ENCODE measurements around the gene CAVIN1.
"Not testable (repeated sequence)": the region's sequence is repeated elsewhere in the genome, so short reads cannot be mapped to it uniquely, and the experiment has no call there.

The CAVIN1 gene

DNA sequence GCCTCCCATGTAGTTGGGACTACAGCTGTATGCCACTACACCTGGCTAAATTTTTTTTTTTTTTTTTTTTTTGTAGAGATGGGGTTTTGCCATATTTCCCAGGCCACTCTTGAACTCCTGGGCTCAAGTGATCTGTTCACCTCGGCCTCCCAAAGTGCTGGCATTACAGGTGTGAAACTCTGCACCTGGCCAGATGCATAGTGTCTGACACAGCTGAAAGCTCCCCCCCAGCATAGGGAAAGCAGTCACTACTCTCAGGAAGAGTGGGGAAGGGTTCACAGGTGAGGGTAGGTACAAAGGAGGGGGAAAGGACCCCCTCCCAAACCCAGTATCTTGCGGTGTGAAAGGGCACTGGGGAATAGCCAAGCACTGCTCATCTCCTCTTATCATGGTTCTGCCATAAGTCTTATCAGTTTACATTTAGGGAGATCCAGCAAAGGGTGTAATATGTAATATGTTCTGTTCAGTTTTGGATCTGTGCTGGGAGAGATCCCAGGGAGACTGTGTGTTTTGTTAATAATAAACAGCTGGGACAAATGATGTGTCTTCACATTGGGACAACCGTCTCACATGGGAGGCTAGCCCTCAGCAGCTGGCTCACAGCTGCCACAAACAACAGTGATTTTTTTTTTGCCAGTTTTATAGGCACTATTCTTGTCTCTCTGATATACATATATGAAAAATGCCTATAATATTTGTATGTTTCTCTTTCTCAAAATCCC lies 6.8 kb upstream of the CAVIN1 start:
- DNase-seq = no peak

DNA sequence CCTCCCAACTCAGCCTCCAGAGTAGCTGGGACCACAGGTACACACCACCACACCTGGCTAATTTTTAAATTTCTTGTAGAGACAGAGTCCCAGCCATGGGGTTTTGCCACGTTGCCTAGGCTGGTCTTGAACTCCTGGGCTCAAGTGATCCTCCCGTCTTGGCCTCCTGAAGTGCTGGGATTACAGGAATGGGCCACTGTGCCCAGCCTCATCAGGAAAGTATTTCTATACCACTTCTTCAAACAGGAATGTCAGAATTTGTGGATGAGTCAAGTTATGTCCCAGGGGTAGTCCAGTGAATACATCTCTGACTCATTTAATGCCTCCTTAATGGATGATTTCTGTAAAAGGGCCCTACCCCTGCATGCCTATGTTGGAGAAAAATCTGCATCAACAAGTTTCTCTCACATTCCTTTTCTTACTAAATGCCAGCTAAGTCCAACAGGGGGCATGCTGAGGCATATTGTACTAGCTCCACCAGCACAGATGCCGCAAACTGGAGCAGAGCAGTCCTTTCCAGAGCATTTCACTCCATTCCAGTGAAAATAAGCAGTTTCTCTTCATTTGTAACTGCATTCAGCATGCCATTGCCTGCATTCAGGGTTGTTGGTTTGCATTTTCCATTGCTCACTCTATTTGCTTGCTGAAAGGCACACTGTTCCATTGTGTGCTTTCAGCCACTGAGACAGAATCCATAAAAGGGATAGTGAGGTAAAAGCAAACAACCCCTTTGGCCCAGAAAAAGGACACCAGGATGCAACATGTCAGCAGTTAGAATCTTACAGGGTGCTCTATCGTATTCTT lies 5.3 kb upstream of the CAVIN1 start:
- DNase-seq = peak; percentile 86 to 92

DNA sequence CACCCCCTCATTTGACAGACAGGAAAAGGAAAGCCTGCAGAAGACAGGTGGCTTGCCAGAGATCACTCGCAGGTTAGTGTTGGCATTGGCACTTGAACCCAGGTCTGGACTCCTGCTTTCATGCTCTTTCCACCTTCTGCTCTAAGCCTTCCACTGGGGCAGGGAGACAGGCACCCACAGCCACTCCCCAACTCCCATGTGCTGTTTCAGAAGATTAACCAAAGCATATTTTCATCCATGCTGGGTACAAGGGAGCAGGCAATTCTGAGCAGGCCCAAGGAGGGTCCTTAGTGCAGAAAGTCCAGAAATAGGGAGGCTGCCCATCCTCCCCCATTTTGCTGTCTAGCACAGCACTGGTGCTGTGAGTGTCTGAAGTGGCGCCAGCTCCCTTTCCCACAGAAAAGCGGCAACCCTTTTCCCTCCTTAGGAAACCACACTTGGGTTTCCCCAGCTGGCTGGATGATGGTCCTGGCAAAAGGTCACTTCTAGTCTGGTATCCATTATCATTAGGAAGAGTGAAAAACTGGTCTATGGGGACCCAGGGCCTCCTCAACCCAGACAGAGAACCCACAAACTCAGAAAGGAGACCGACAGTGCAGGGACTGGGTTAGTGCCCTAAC lies 2.0 kb upstream of the CAVIN1 start:
- DNase-seq = no peak

DNA sequence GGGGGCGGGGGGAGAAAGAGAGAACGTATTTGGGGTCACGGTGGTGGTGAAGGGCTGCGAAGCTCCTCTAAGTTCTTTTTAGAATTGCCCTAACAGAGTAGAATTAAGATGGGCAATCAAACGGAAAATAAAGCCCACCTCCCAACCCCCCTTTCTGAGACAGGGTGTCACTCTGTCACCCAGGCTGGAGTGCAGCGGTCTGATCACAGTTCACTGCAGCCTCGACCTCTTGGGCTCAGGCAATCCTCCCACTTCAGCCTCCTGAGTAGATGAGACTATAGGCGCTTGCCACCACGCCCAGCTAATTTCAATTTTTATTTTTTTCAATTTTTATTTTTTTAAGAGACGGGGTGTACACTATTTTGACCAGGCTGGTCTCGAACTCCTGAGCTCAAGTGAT lies 710 bp upstream of the CAVIN1 start:
- no peak for DNase-seq

DNA sequence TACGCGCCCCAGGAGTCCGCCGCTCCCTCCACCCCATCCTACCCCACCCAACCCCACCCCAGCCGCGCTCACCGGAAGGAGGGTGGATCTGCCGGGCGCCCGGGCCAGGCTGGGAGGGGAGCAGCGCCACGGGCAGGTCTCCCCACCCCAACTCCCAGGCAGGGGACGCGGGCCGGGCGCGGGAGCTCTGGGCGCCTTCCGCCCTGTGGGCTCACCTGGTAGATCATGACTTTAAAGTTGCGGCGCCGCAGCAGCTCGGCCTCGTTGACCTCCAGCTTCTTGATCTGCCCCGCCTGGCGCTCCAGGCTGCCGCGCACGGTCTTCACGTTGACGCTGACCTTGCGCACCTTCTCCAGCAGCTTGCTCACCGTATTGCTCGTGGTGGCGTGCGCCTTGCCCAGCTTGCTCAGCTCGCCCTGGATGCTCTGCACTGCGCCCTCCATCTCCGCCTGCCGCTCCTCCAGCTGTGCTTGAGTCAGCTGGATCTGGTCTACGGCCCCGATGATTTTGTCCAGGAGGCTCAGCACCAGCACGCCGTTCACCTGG lies 571 bp downstream of the CAVIN1 start:
- peak in 1 of 2 experiments; percentile 23 for DNase-seq

DNA sequence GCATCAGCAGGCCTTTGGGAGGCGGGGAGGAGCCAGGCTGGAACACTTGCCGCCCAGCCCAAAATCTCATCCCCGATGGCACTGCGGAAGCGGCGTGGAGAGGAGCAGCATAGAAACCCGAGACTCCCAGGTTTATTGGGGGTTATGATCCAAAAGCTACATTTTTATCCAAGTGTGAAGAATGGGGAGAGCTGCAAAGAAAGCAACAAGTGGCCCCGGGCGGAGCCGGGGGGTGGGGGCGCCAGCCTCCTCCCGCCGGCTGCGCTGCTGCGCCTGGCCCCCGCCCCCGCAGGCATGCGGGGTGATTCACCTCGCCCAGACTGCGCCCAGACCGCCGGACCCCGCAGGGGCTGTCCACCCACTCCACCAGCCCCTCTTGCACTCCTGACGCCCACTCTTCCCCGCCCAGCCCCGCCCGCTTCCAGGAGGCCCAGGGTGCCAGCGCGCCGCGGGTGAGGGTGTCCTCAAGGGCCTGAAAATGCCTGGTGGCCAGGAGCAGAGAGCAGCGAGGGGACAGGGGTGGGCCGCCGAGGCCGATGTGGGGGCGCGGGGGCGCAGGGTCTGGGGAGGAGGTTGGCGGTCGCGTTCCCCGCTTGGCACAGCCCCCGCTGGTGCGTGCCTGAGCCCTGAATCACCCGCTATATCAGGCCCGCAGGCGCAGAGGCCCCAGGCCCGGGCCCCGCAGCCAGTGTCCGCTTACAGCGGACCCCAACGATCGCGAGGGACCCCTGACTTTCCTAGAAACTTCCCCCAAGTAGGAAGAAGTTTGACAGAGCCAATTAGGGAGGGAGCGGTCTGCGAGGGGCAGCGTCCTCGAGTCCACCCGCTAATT lies 1.3 kb downstream of the CAVIN1 start:
- no peak for DNase-seq

GRCh38 chr17:42421136-42421506 lies 1.9 kb downstream of the CAVIN1 start:
- DNase-seq = no peak

- DNase-seq = not testable (repeated sequence)
These were observed 5.1 kb downstream of the CAVIN1 start for GRCh38 chr17:42417981-42418380.

- no peak for DNase-seq
These were observed 8.2 kb downstream of the CAVIN1 start for GRCh38 chr17:42414704-42415409.

- no peak for DNase-seq
These were observed 9.5 kb downstream of the CAVIN1 start for GRCh38 chr17:42413464-42414040.

DNA sequence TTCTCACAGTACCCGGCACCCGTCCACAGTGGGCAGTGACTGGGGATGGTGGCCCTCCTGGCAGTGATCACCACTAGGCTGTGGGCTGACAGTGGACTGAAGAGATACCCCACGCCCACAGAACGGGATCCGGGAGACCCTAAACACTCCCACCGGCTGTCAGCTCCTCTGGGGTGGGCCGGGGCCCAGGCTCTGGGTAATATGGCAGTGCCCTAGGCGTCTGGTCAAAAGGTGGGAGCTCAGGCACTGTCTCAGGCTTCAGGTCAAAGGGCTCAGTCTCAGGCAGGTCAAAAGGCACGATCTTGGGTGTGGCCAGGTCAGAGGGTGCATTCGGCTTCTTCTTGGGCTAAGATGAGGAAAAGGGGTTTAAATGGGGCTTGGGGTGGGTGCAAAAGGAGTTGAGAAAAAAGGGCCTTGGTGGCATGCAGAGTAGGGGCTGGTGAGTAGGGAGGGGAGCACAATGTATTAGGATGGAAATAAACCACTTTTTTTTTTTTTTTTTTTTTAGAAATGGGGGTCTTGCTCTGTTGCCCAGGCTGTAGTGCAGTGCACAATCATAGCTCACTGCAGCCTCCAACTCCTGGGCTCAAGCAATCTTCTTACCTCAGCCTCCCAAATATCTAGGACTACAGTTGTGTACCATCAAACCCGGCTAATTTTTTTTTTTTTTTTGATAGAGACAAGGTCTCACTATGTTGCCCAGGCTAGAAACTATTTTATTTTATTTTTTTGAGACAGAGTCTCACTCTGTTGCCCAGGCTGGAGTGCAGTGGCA lies 11.0 kb downstream of the CAVIN1 start:
- DNase-seq = no peak

DNA sequence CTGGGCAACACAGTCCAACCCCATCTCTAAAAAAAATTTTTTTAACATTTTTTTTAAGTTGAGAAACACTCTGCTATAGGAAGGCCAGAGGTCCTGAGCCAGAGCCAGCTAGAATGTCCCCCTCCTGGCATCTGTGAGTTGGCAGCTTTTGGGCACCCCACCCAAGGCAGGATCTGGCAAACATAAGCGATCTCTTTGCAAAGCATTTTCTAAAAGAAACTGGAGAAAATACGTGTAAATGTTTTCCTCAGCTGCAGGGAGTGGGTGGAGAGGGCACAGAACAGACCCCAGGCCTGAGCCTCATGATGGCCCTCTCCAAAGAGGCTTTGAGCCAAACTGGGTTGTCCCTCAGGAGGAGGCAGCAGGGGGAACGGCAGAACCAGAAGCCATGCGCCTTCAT lies 11.7 kb downstream of the CAVIN1 start:
- no peak for DNase-seq

DNA sequence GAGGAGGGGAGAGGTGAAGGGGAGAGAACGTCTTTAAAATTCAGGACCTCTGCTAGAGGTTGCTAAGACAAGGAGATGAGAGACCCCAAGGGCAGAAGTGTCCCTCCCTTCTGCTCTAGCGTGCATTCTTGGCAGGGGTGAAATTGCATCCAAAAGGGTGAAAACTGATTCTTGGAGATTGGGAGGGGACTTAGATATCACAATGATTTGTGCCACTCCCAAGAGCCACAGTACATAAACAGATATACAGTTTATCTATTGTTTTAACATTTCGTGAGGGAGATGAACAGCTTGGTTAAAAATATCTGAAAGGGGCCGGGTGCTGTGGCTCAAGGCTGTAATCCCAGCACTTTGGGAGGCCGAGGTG lies 12.8 kb downstream of the CAVIN1 start:
- no peak for DNase-seq

DNA sequence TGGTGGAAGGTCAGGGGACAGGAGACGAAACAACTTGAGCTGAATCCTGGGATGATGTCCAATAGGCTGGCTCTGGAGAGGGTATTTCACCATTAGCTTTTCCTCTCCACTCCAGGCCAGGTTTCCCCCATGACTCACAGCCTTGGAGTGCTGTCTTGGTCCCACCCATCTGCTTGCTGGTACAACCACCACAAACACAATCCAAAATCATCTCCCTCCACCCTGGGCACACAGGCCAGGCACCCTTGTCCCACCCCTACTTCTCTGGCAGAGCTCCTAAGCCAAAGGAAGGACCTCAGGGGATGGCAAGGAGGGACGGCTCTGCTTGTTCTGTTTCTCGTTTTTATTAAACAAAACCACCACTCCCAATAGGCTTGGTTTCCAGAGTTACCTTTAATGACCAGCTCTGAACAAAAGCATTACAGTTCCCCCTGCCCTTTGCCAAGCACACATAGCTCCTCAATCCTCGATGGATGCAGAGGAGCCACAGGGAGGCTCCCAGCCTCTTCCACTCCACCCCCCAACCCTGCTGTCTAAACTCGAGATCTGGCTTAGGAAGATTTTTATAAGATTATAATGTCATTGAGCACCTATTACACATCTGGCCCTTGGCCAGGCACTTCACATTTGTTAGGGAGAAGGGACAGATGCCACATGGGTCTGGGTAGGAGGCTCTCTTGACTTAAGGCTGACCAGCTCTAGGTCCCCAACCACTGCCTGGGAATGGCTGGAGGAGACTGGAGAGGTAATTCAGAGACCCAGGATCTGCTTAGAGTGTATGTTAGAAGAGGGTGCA lies 13.3 kb downstream of the CAVIN1 start:
- peak; percentile 53 to 83 for DNase-seq

- DNase-seq = no peak
These were observed 15.0 kb downstream of the CAVIN1 start for GRCh38 chr17:42408061-42408460.

DNA sequence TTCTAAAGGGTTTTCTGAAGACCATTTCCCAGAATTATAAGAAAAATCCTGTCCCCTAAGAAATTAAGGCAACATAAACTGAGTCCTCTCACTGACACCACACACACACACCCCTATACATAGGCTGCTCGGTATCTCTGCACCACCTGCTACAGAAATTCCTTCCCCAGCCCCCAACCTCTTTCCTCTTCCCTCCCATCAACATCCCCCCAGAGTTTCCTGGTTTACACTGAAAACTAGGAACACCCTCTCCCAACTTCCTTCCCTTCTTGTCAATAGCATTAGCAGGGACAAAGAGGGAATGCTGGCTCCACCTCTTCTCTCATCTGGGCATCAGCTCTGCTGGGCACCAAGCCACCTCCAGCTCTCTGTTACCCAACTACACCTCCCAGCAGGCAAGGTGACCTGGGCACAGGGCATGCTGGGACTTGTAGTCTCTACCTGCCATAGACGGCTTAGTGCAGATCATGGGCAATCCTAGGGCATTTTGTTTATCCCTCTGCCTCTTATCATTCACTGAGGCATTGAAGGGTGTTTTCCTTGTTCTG lies 15.7 kb downstream of the CAVIN1 start:
- peak in 1 of 2 experiments; percentile 74 for DNase-seq

GRCh38 chr17:42406615-42407288 lies 16.3 kb downstream of the CAVIN1 start:
- DNase-seq = no peak

DNA sequence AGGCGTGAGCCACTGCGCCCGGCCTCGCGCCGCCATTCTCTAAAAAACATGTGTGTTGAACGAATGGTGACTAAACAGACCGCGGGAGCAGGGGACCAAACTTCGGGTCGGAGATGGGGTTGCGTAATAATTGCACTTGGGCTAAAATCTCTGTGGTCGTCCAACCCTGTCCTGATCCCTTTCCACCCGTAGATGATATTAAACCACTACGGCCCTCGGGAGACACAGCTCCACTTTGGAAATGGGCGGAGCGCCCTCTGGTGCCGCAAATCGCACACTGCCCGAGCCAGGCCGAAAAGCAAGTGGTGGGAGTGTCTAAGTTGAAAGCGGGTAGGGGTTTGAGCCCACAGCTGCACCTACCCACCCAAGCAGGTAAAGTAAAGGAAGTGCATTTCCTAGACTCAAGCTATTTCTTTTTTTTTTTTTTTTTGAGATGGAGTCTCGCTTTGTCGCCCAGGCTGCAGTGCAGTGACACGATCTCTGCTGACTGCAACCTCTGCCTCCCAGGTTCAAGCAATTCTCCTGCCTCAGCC lies 17.0 kb downstream of the CAVIN1 start:
- DNase-seq = no peak

DNA sequence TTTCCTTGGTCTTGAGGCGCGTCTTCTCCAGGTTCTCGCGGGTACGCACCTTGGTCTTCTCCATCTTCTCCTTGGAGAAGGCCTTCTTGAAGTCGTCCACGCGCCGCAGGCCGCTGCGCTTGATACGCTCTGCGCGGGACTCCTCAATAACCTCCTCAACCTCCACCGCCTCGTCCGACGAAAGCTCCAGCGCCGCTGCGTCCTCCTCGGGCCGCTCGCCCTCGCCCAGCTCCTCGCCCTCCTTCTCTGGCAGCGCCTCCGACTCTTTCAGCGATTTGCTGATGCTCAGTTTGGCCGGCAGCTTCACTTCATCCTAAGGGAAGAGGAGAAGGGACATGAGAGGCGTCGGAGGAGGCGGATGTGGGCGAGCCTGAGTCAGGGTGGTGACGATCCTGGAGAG lies 18.0 kb downstream of the CAVIN1 start:
- no peak for DNase-seq

Data from SW 1271 (cell line).